Measurements from ENCODE around the gene GNB5. TPM values are rescaled to one million over a fixed set of nuclear protein-coding genes. Genes with fewer than 3 reads are reported as not detected.

GNB5 gene
- total and polyA plus RNA-seq, 10 donors: 18.6 to 43.2 (median 30.3) TPM

DNA sequence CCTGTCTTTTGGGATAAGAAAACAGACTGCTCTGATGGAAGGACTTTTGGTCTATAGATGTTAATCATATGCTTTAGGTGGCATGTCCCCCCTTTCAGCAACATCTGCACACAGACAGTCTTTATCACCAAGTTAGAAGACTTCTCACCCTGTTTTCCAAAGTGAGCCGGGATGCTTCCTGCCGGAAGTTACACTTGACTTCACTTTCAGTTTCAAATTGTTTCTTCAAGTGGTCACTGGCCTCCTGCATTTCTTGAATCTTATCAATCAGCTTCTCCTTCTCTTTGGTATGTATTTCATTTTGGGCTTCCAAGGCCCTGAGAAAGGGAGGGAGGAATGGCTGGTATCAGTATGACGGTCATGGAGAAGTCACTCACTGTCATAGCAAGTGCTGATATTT, 27.2 kb upstream of the GNB5 start:
- 53 to 78% (median 68%) methylated on average over 3 of the region's 3 CpGs for WGBS, 5 donors

DNA sequence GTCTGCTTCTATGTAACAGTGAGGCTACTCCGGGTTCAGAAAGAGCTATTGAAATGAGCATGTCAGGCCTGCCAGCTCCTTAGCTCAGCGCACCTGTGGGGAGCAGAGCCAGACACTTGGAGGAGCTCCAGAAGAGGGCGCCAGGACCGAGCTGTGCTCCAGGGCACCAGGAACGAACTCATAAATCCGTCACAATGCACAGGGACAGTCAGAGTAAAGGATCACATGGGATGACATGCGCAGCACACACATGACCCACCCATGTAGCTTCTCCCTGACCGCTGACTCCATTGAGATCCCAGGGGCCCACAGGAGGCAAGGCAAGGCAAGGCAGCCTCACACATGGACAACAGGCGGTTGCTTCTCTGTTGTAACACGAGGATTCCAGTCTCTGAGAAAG, 26.0 kb upstream of the GNB5 start:
- Histone ChIP-seq H3K27me3 (replicated peaks in 1 of 7) (no peaks in the 10 kb centered on the region), H3K9me3 (no peaks in the 10 kb centered on the region), H3K4me1 (peaks cover 0 to 30% (median 8%) of the 10 kb centered on the region in 6 donors), H3K36me3 (peaks cover 0 to 21% (median 0%) of the 10 kb centered on the region in 6 donors), H3K4me3 (no peak overlapping the region), H3K27ac (no peak overlapping the region)
- 87 to 93% (median 91%) methylated on average over 8 to 10 of the region's 10 CpGs for WGBS, 5 donors
- no peak for DNase-seq
- intact Hi-C loops (cut with DNase I; ENCODE audit: low total_unique reads): no loop called here
- TF ChIP-seq POLR2A (IDR thresholded peaks at IDR 0.05): no peak
- TF ChIP-seq, protein P1, sequence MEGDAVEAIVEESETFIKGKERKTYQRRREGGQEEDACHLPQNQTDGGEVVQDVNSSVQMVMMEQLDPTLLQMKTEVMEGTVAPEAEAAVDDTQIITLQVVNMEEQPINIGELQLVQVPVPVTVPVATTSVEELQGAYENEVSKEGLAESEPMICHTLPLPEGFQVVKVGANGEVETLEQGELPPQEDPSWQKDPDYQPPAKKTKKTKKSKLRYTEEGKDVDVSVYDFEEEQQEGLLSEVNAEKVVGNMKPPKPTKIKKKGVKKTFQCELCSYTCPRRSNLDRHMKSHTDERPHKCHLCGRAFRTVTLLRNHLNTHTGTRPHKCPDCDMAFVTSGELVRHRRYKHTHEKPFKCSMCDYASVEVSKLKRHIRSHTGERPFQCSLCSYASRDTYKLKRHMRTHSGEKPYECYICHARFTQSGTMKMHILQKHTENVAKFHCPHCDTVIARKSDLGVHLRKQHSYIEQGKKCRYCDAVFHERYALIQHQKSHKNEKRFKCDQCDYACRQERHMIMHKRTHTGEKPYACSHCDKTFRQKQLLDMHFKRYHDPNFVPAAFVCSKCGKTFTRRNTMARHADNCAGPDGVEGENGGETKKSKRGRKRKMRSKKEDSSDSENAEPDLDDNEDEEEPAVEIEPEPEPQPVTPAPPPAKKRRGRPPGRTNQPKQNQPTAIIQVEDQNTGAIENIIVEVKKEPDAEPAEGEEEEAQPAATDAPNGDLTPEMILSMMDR (IDR thresholded peaks at IDR 0.05 in 8 of 11, conservative IDR thresholded peaks at IDR 0.05 in 3 of 11): peak in 1 of 11 experiments; percentile 24

More for the DNA sequence above, 27.2 kb upstream of the GNB5 start:
- Histone ChIP-seq H3K4me1 (peaks cover 0 to 42% (median 10%) of the 10 kb centered on the region in 6 donors), H3K36me3 (peaks cover 0 to 11% (median 0%) of the 10 kb centered on the region in 6 donors), H3K4me3 (no peak overlapping the region), H3K27me3 (replicated peaks in 1 of 7) (no peaks in the 10 kb centered on the region), H3K27ac (no peak overlapping the region), H3K9me3 (no peaks in the 10 kb centered on the region)
- TF ChIP-seq POLR2AphosphoS5 (IDR thresholded peaks at IDR 0.05): no peak
- TF ChIP-seq, protein P1 (IDR thresholded peaks at IDR 0.05 in 8 of 11, conservative IDR thresholded peaks at IDR 0.05 in 3 of 11): no peak
- no peak for TF ChIP-seq POLR2A (IDR thresholded peaks at IDR 0.05)
- DNase-seq: no peak
- intact Hi-C loops (cut with DNase I; ENCODE audit: low total_unique reads): no loop called here

DNA sequence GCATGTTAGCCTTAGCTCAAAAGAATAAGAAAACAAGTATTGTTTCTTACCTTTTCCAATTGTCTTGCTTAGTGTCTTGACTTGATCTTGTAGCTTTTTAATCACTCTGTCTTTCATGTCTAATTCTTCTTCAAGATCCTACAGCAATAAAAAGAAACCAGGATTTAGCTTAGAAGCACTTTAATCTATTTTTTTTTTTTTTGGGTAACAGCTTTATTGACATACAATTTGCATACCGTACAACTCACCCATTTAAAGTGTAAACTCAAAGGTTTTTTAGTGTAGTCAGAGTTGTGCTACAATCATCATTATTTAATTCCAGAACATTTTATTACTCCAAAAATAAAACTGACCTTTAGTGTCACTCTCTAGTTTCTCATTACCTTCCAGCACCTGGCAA, 23.4 kb upstream of the GNB5 start:
- no peak for TF ChIP-seq POLR2AphosphoS5 (IDR thresholded peaks at IDR 0.05)
- TF ChIP-seq POLR2A (IDR thresholded peaks at IDR 0.05): no peak
- TF ChIP-seq, protein P1 (IDR thresholded peaks at IDR 0.05 in 8 of 11, conservative IDR thresholded peaks at IDR 0.05 in 3 of 11): no peak
- Histone ChIP-seq H3K27me3 (replicated peaks in 1 of 7) (no peaks in the 10 kb centered on the region), H3K27ac (no peak overlapping the region), H3K4me3 (no peak overlapping the region), H3K36me3 (peaks cover 0 to 35% (median 0%) of the 10 kb centered on the region in 6 donors), H3K9me3 (no peaks in the 10 kb centered on the region), H3K4me1 (peaks cover 0 to 7% (median 0%) of the 10 kb centered on the region in 6 donors)
- no peak for DNase-seq
- intact Hi-C loops (cut with DNase I; ENCODE audit: low total_unique reads): no loop called here
- 92 to 98% (median 96%) methylated on average over 1 of the region's 1 CpG for WGBS, 5 donors

DNA sequence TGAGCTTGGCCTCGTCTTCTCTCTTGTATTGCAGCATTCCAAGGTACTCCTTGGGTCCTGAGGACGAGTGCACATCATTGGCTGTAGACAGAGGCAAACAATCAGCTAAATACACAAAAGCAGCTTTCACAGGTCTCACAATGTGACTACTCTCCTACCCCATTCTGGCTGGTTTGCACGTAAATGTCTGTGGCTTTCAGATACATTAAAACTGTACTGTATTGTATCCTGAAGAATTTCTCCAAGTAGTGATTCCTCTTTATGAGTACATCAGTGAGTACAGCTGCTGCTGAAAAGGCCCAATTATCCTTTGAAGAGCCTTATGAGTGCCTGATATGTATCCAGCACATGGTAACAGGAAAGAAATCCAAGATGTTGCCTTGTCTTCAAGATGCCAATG, 22.0 kb upstream of the GNB5 start:
- DNase-seq: no peak
- 81 to 90% (median 84%) methylated on average over 3 of the region's 3 CpGs for WGBS, 5 donors
- H3K4me3 ChIP-seq: no peak overlapping the region
- no peak overlapping the region for H3K27ac ChIP-seq
- peaks cover 0 to 35% (median 0%) of the 10 kb centered on the region in 6 donors for H3K36me3 ChIP-seq
- H3K4me1 ChIP-seq: peaks cover 0 to under 1% (median 0%) of the 10 kb centered on the region in 6 donors
- no peaks in the 10 kb centered on the region for H3K9me3 ChIP-seq
- TF ChIP-seq, protein P1 (IDR thresholded peaks at IDR 0.05 in 8 of 11, conservative IDR thresholded peaks at IDR 0.05 in 3 of 11): no peak
- no peak for TF ChIP-seq POLR2AphosphoS5 (IDR thresholded peaks at IDR 0.05)
- TF ChIP-seq POLR2A (IDR thresholded peaks at IDR 0.05): no peak
- intact Hi-C loops (cut with DNase I; ENCODE audit: low total_unique reads): no loop called here
- no peaks in the 10 kb centered on the region for H3K27me3 ChIP-seq (replicated peaks in 1 of 7)
